RWPE2 (cell line): Measurements from ENCODE around the gene DLX6.

Source experiments
- ATAC-seq: fragments of 200-7000 bp; cut with Tn5 transposase; 3 replicates; pipeline ENCODE4 v1.9.1; 2021; ENCODE audit warnings: low read depth
- DNase-seq: peaks from one replicate; pipeline ENCODE4 v3.0.0-alpha.2; 2020; ENCODE audit warnings: low spot score
- H3K27ac ChIP-seq: fragments of 450-650 bp; 2 replicates; pipeline ENCODE4 v1.5.1; 2017; ENCODE audit warnings: mild to moderate bottlenecking; ENCODE audit not compliant: poor library complexity, severe bottlenecking
- H3K27me3 ChIP-seq: fragments of 250-450 bp; sonication (Bioruptor Pico); 2 replicates; pipeline ENCODE4 v1.5.1; 2021; ENCODE audit warnings: mild to moderate bottlenecking, moderate library complexity; ENCODE audit not compliant: insufficient read depth, poor library complexity, severe bottlenecking
- H3K36me3 ChIP-seq: fragments of 250-450 bp; sonication (Bioruptor Pico); 2 replicates; pipeline ENCODE4 v1.5.1; 2020; ENCODE audit warnings: low read depth, mild to moderate bottlenecking, moderate library complexity
- H3K4me1 ChIP-seq: fragments of 250-450 bp; sonication (Bioruptor Pico); 2 replicates; pipeline ENCODE4 v1.5.1; 2021; ENCODE audit warnings: mild to moderate bottlenecking, moderate library complexity; ENCODE audit not compliant: insufficient read depth, poor library complexity, severe bottlenecking
- H3K4me3 ChIP-seq: fragments of 250-450 bp; sonication (Bioruptor Pico); 2 replicates; pipeline ENCODE4 v1.5.1; 2021; ENCODE audit warnings: mild to moderate bottlenecking, moderate library complexity; ENCODE audit not compliant: severe bottlenecking
- H3K9me3 ChIP-seq: fragments of 250-450 bp; sonication (Bioruptor Pico); 2 replicates; pipeline ENCODE4 v1.5.1; 2021; ENCODE audit warnings: mild to moderate bottlenecking, moderate library complexity; ENCODE audit not compliant: severe bottlenecking
- TF ChIP-seq, protein P1 (sequence below): fragments of 450-650 bp; IDR thresholded peaks from one replicate; pipeline ENCODE4 v1.5.1; 2017; ENCODE audit warnings: mild to moderate bottlenecking, moderate library complexity; ENCODE audit not compliant: poor library complexity, severe bottlenecking

Gene DLX6

GRCh38 chr7:96982586-96982985 lies 22.8 kb upstream of the DLX6 start:
- no peak for ATAC-seq
- no peak overlapping the region for H3K4me3 ChIP-seq
- no peaks in the 10 kb centered on the region for H3K9me3 ChIP-seq
- no peaks in the 10 kb centered on the region for H3K36me3 ChIP-seq
- H3K27ac ChIP-seq, result no peak overlapping the region
- peaks cover 19% of the 10 kb centered on the region for H3K27me3 ChIP-seq
- DNase-seq, result no peak
- H3K4me1 ChIP-seq, result no peaks in the 10 kb centered on the region
- TF ChIP-seq, protein P1, sequence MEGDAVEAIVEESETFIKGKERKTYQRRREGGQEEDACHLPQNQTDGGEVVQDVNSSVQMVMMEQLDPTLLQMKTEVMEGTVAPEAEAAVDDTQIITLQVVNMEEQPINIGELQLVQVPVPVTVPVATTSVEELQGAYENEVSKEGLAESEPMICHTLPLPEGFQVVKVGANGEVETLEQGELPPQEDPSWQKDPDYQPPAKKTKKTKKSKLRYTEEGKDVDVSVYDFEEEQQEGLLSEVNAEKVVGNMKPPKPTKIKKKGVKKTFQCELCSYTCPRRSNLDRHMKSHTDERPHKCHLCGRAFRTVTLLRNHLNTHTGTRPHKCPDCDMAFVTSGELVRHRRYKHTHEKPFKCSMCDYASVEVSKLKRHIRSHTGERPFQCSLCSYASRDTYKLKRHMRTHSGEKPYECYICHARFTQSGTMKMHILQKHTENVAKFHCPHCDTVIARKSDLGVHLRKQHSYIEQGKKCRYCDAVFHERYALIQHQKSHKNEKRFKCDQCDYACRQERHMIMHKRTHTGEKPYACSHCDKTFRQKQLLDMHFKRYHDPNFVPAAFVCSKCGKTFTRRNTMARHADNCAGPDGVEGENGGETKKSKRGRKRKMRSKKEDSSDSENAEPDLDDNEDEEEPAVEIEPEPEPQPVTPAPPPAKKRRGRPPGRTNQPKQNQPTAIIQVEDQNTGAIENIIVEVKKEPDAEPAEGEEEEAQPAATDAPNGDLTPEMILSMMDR, result no peak

GRCh38 chr7:96985992-96986391 lies 19.4 kb upstream of the DLX6 start:
- Histone ChIP-seq H3K4me3 (no peak overlapping the region), H3K4me1 (no peaks in the 10 kb centered on the region)
- ATAC-seq, result no peak

DNA sequence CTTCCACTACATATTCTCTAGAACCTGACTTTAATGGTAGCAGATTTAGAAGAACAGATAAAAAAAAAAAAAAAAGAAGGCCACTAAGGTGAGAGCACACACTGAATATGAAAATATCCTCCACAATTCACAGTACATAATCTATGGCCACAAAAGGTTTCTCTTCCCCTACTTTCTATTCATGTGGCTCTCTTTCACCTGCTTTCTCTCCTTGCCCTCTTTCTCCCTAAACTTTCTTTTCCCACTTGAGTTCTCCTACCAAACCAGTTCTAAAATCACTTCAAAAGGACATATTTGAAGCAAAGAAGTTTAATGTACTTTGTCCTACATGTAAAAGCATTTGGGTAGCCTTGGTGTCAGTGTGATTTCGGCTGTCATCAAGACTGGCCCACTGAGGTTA lies 18.5 kb upstream of the DLX6 start:
- Histone ChIP-seq H3K27ac (no peak overlapping the region), H3K4me1 (no peaks in the 10 kb centered on the region), H3K36me3 (no peaks in the 10 kb centered on the region), H3K4me3 (no peak overlapping the region), H3K27me3 (peaks cover 55% of the 10 kb centered on the region), H3K9me3 (no peaks in the 10 kb centered on the region)
- ATAC-seq, result no peak
- TF ChIP-seq, protein P1, result no peak
- DNase-seq, result no peak

More at GRCh38 chr7:96985992-96986391, 19.4 kb upstream of the DLX6 start:
- H3K27me3 ChIP-seq, result peaks cover 46% of the 10 kb centered on the region
- no peak for DNase-seq
- no peaks in the 10 kb centered on the region for H3K36me3 ChIP-seq
- no peaks in the 10 kb centered on the region for H3K9me3 ChIP-seq
- TF ChIP-seq, protein P1, result no peak
- no peak overlapping the region for H3K27ac ChIP-seq

GRCh38 chr7:96987719-96988118 lies 17.6 kb upstream of the DLX6 start:
- no peaks in the 10 kb centered on the region for H3K4me1 ChIP-seq
- peaks cover 63% of the 10 kb centered on the region for H3K27me3 ChIP-seq

GRCh38 chr7:96989241-96989858 lies 16.0 kb upstream of the DLX6 start:
- Histone ChIP-seq H3K4me3 (no peak overlapping the region), H3K4me1 (no peaks in the 10 kb centered on the region), H3K27me3 (peaks cover 80% of the 10 kb centered on the region), H3K36me3 (no peaks in the 10 kb centered on the region), H3K9me3 (no peaks in the 10 kb centered on the region), H3K27ac (no peak overlapping the region)
- ATAC-seq (no peak), DNase-seq (no peak)
- TF ChIP-seq, protein P1, result no peak

More at GRCh38 chr7:96987719-96988118, 17.6 kb upstream of the DLX6 start:
- DNase-seq, result no peak
- Histone ChIP-seq H3K4me3 (no peak overlapping the region), H3K27ac (no peak overlapping the region), H3K36me3 (no peaks in the 10 kb centered on the region), H3K9me3 (no peaks in the 10 kb centered on the region)
- TF ChIP-seq, protein P1, result no peak
- no peak for ATAC-seq
